Stimulated activated CD4-positive, alpha-beta T cell treated with anti-CD3 and anti-CD28 coated beads, Interleukin-15, amount 100 ng/mL, for 1 hour (primary cell): ENCODE results near the gene ADGRD1.
"Not testable (repeated sequence)": the region's sequence is repeated elsewhere in the genome, so short reads cannot be mapped to it uniquely, and the experiment has no call there.

ENCODE experiments used
- DNase-seq, 2 donors: peaks; one replicate each; pipeline ENCODE4 v3.0.0-alpha.2; 2020; ENCODE audit warnings: low read depth in 1 of 2, low spot score in 1 of 2

The ADGRD1 gene

DNA sequence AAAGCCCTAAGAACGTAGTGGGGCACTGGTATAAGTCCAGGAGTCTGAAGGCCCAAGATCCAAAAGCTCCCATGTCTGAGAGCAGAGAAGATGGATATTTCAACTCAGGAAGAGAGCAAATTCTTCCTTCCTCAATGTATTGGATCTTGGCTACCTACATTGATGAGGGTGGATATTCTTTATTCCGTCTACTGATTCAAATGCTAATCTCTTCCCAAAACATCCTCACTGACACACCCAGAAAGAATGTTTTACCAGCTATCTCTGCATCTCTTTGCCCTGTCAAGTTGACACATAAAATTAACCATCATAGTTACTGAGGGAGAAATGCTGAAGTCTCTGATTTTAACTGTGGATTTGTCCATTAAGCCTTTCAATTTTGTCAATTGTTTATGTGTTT, 16.6 kb upstream of the ADGRD1 start:
- DNase-seq: no peak

DNA sequence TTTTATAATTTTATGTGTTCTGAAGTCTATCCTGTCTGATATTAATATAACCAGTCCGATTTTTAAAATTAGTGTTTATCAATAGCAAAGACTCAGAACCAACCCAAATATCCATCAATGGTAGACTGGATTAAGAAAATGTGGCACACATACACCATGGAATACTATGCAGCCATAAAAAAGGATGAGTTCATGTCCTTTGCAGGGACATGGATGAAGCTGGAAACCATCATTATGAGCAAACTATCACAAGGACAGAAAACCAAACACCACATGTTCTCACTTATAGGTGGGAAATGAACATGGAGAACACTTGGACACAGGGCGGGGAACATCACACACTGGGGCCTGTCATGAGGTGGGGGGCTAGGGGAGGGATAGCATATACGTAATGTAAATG, 16.2 kb upstream of the ADGRD1 start:
- not testable (repeated sequence) for DNase-seq

DNA sequence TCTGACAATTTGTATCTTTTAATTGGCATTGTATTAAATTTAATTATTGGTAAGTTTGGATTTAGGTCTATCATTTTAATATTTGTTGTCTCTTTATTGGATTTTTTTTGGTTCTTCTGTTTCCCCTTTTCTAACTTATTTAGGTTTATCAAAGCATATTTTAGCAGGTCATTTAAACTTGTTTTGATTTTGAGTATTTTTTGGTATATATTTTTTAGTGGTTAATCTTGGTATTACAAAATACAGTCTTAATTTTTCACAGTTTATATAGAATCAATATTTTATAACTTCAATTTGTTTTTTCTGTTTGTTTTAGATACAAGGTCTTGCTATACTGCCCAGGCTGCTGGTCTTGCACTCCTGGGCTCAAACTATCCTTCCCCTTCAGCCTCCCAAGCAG, 15.5 kb upstream of the ADGRD1 start:
- DNase-seq: no peak

GRCh38 chr12:130944878-130945277, 8.8 kb upstream of the ADGRD1 start:
- DNase-seq: no peak

- no peak for DNase-seq
Observed at GRCh38 chr12:130945786-130946492, 7.8 kb upstream of the ADGRD1 start.

- no peak for DNase-seq
Observed at GRCh38 chr12:130947028-130947613, 6.6 kb upstream of the ADGRD1 start.

DNA sequence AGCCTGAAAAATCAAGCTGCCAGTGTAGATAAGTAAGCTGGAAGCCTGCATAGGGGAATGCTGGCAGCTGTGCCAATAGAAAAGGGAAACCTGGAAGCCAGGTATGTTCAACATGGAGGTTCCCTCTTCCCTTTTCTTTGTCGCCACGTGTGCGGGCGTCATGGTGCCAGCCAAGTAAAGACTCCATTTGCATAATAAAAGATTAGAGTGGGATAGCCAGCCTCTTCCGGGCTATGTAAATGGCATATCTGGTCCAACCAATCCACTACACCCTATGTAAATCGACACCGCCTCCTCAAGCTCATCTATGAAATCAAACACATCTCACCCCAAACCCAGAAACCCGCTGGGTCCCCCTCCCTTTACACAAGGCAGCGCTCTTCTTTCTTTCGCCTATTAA, 5.6 kb upstream of the ADGRD1 start:
- DNase-seq: no peak

DNA sequence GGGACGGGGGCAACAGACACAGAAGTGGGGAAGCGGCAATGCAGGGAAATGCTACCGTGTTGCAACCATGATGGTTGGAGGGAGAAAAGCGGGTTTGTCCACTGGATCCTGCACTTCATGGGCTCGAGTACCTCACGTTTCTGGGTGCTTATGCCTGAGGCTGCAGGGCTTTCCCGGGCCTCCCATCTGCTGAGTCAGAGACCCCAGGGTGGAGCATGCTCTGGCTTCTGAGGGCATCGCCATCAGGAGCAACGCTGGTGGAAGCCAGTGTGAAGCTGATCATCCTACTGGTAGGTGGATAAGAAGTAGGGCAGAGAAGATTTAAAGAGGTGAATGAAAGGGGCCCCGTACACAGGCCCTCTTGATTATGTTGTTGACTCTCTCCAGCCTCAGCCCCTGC, 5.0 kb upstream of the ADGRD1 start:
- no peak for DNase-seq

DNA sequence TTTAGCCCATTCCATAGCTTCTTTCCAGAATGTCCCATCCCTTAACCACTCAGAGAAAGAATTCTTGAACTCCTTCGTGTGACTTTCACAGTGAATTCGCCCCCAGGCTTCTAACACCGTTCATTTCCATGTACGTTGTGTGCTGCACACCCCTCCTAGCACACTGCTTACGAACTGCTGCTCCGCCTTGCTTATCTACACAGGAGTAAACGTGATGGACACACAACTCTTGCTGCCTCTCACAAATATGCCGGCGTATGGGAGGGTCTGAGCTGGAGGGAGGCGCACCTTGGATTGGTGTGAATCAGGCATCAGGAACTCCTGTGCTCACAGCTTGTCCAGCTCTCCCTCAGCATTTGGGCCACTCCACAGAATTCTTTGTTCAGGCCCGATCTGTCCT, 3.9 kb upstream of the ADGRD1 start:
- no peak for DNase-seq

DNA sequence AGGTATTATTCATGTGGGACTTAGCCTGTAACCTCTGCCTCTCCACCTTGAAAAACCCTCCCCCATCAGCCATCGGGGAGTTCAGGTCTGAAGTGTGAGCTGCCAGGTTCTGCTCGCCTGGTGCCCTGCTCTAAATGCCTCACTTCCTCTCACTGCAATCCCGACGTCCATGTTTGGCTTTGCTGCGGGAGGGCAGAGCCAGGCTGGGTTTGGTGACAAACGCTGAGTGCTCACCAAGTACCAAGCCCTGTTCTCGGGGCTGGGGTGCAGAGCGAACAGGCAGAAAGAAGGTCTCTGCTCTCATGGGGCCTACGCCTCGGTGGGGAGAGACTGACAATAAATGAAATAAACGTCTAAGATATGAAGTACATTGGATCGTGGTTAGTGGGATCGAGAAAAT, 2.1 kb upstream of the ADGRD1 start:
- no peak for DNase-seq

DNA sequence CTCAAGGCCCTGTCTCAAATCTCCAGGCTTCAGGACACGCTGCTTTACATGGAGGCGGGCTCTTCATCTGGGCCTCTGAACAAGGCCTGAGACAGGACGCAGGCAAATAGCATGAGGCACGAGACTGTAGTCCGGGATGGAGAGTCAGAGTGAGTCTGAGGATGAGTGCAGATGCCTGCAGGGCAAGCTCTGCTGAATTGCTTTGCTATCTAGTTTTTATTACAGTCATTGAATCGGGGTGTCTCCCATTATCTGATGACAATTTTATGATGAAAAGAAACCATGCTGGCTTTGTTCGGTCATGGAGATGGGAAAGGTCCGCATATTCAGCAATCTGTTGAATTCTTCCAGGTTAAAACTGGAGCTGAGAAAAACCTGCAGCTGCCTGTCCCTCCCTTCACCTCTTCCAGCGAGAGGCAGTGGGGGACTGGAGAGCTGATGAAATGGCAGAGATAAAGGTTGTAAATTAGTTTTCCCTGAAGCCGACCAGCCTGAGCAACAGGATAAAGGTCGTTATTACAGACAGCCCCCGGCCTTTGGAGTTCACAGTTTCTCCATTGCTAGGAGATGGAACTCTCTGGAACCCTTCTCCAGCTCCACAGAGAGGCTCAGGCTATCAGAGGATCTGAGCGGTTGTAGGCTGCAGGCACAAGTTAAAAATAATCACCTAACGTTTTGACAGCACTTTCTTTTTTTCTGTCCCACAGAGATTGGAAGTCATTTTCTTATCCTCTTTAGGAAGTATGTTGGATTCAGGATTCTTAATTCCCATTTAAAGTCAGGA, 1.3 kb upstream of the ADGRD1 start:
- DNase-seq: no peak

DNA sequence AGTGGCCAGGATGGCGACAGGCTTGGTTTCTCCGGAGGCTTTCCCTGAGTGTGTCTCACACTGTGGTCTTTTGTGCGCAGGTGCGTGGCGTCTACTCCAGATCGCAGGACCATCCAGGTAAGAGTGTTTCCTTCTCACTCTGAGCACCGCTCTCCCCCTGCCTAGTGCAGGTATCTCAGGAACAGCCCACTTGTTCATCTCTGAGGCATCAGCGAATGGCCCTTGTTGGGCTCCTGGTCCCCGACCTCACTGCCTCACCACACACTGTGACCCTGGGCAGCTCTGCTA, 781 bp downstream of the ADGRD1 start:
- no peak for DNase-seq

DNA sequence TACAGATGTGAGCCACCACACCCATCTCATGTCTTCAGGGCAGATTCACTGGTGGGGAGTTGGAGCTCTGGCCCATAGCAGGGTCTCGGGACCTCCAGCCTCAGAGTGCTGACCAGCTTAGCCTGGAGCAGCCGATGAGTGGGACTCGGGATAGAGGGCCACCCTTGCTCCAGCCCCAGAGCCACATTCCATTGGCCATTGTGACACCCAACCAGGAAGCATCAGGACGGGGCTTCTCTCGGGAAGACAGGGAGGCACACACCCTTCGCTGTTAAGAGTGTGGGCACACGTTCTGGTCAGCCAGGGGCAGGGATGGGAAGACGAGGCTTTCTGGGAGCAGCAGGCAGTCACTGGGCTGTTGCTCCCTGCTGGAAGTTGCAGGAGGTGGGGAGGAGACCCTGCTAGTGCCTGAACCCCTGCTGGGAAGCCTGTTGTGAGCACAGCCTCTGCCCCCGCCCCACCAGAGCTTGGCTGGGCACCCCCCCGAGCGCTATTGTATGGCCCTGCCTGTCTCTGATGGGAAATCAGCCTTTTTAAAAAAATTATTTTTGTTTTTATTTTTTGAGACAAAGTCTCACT, 1.6 kb downstream of the ADGRD1 start:
- no peak for DNase-seq

DNA sequence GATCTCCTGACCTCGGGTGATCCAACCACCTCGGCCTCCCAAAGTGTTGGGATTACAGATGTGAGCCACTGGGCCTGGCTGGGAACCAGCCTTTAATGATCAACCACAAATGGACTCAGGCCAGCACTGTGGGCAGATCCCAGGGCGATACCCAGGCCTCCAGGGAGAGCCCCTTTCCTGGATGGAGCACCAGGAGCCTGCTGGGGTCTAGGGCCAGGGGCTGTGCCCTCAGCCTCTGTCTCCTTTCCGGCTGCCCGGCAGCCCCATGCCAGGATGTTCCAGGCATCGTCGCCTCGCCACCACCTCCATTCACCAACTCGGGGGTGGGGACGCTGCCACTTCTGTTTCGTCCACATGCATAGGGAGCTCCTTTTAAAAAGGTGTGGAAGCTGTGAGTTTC, 2.3 kb downstream of the ADGRD1 start:
- no peak for DNase-seq

DNA sequence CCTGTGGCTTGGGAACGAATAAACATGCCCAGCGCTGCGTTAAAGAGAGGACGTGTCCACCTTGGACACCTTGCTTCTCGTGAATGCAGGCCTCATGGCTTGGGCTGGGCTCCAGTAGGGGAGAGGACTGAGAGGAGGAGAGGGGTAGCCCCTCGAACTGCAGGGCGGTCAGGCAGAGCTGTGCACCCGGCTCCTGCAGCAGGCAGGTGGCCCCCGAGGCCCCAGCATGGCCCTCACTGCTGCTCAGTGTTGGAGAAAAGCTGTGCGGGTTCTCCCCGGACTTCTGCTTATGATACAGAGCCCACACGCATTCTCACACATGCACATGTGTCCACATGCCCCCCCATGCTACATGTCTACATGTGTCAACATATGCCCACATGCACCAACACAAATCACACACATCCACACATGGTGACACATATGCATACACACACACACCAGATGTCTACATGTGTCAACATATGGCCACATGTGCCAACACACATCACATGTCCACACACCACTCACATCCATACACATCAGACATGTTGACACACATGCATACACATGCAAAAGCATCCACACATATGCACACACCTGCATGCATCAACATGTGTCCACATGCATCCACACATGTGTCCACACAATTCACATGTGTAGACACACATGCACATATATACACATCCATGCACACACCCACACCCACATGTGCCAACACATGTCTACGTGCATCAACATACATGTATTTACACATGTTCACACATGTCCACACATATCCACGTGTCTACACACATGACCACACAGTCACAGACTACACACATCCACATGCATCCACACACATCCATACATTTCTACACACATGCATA, 3.0 kb downstream of the ADGRD1 start:
- no peak for DNase-seq

- no peak for DNase-seq
Observed at GRCh38 chr12:130957304-130957621, 3.6 kb downstream of the ADGRD1 start.

DNA sequence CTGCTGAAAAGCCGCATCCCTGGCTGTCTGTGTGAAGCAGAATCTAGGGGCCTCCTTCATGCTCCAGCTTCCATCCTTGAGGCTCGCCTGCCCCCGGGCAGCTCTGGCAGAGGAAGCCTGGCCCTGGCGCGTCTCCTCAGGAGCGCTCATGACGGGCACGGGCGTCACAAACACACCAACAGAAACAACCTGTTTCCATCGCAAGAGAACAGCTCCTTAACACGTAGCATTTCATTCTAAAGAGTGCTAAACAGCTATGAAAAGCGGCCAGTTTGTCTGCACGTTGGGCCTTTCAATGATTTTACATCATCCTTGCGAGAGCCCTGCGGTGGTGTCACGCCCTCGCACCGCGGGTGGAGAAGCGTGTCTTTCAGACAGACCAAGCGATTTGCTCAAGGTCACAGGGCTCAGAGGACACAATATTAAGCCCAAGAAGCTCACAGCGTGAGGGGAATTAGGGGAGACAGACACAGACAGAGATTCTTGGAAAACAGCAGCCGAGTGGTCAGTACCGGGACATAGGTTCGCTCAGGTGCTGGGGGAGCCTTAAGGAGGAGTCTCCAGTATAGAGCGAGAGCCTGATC, 4.9 kb downstream of the ADGRD1 start:
- no peak for DNase-seq

DNA sequence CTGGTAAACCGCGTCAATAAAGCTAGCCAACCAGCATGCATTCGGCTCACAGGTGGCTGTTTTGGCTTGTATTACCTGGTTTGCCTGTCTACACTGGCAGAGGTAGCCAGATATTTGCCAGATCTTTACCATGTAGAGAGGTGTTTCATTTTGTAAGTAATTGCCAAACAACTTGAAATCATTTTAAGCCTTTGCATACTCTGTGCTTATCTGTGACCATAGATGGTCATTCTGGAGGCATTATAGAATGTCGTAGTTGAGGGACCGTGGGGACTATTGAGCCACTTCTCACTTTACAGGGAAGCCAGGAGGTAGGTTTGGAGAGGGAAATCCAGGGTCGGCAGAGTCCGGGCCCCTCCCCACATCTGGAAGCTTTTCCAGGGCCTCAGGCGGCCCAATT, 5.9 kb downstream of the ADGRD1 start:
- no peak for DNase-seq

GRCh38 chr12:130960058-130960457, 6.4 kb downstream of the ADGRD1 start:
- no peak for DNase-seq

DNA sequence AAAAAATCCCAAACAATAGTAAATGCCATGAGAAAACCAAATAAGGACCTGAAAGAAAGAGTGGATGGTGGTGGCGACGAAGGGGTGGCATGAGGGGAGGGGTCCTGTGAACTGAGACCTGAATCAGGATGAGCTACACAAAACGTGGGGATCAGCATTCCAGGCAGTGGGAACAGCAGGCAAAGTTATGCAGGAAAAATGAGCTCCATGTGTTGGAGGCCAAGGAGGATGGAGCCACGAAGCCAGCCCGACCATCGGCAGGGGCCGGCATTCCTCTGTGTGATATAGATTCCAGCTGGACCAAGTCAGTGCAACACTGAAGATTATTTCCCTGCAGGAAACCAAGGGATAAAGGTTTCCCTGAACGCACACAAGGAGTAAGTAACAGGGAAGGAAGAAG, 7.1 kb downstream of the ADGRD1 start:
- DNase-seq: no peak

- DNase-seq: no peak
Observed at GRCh38 chr12:130961921-130962451, 8.3 kb downstream of the ADGRD1 start.
